Posterior vena cava (tissue), 2 donors: ENCODE data around the gene WDTC1. TPM values are rescaled to one million over a fixed set of nuclear protein-coding genes. Genes with fewer than 3 reads are reported as not detected.

Experiments used
- DNase-seq: peaks from one replicate; pipeline ENCODE4 v3.0.0-alpha.2; 2020; ENCODE audit warnings: low spot score
- intact Hi-C, 2 donors: fragments of 100-400 bp; cut with DNase I; formaldehyde crosslinking; loops; one replicate each; pipeline versions ENCODE4 v1.14.1 to v1.14.2; 2022 to 2023
- total RNA-seq, 2 donors: library from RNA; stranded (reverse); fragmentation: NEBNext Ultra II Directional; extraction: Animal tissue kit (Norgen Biotek cat#: 25700); gene quantifications; one replicate each; pipeline ENCODE4 v1.2.1, GENCODE V29; 2021
- donor health status: DM: yes; HTN: yes; CAD: no.
- donor health status: DM: yes; HTN: yes; CAD: no.

The WDTC1 gene
- total RNA-seq, 2 donors from 2014 or later: 22.6 to 27.4 TPM

- intact Hi-C loops: no loop called here
- peak; percentile 68 for DNase-seq
Measured at GRCh38 chr1:27345272-27345671, 110.8 kb downstream of the WDTC1 start.

DNA sequence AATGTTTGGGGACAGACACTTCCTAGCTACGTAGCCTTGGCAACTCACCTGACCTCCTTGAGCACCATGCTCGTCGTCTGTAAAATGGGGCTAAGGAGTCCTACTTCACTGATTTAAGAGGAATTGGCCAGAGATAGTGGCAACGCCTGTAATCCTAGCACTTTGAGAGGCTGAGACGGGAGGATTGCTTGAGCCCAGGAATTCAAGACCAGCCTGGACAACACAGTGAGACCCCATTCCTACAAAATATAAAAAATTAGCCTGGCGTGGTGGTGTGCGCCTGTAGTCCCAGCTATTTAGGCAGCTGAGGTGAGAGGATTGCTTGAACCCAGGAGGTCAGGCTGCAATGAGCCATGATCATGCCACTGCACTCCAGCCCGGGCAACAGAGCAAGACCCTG is 111.9 kb downstream of the WDTC1 start:
- intact Hi-C loops: no loop called here
- no peak for DNase-seq

DNA sequence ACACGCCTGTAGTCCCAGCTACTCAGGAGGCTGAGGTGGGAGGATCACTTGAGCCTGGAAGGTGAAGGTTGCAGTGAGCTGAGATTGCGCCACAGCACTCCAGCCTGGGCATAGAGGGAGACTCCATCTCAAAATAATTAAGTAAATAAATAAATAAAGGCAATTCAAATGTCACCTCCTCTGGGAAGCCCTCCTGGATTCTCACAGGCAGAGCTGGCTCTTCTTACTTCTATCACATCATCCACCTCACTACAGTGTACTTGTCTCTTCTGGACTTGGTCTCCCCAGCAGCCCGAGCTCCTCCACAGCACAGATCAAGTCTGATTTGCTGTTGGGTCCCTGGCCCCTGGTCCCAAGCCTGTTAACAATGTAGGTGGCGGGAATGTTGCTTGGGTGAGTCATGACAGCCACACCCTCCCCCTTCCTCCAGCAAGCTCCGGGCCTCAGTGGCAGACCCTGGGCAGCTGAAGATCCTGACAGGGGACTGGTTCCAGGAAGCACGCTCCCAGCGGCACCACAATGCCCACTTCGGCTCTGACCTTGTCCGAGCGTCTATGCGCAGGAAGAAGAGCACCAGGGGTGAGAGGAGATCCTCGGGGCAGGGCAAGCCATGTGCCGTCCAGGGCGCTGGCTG is 112.7 kb downstream of the WDTC1 start:
- intact Hi-C loops: no loop called here
- DNase-seq: peak; percentile 79

DNA sequence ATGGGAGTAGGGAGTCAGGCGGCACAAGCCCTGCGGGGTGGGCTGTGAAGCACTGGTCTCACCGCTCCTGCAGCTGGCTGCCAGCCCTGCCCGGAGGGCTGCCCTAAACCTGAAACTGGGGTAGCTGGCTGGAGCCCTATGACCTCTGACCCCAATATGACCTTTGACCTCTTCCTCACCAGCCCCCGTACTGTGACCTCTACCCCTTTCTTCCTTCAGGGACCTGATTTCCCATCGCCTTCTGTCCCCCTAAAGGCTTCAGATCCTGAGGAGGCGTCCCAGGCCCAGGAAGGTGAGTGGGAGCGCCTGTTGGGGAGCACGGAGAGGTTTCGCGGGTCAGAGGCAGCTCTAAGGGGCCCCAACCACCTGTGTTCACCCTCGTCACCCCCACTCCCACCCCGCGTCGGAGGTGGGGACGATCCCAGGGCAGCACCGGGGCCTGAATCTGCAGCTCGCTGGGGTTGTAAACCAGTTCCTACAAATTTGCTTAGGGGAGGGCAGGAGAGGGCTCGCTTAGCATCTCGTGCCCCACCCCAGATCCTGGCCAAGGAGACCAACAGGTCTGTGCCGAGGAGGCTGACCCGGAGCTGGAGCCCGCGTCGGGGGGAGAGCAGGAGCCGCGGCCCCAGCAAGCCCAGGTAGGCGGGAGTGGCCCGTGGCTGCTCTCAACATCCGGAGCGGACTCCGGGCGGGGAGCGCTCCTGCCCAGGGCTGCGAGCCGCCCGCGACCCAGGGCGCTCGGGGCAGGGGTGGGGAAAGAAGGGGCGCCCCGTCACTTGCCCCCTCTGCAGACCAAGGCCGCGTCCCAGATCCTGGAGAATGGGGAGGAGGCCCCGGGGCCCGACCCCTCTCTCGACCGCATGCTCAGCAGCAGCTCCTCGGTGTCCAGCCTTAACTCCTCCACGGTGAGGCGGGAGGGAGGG is 114.7 kb downstream of the WDTC1 start:
- DNase-seq: peak; percentile 74
- intact Hi-C loops: no loop called here

GRCh38 chr1:27349784-27350662 is 115.6 kb downstream of the WDTC1 start:
- intact Hi-C loops: no loop called here
- peak; percentile 90 for DNase-seq

DNA sequence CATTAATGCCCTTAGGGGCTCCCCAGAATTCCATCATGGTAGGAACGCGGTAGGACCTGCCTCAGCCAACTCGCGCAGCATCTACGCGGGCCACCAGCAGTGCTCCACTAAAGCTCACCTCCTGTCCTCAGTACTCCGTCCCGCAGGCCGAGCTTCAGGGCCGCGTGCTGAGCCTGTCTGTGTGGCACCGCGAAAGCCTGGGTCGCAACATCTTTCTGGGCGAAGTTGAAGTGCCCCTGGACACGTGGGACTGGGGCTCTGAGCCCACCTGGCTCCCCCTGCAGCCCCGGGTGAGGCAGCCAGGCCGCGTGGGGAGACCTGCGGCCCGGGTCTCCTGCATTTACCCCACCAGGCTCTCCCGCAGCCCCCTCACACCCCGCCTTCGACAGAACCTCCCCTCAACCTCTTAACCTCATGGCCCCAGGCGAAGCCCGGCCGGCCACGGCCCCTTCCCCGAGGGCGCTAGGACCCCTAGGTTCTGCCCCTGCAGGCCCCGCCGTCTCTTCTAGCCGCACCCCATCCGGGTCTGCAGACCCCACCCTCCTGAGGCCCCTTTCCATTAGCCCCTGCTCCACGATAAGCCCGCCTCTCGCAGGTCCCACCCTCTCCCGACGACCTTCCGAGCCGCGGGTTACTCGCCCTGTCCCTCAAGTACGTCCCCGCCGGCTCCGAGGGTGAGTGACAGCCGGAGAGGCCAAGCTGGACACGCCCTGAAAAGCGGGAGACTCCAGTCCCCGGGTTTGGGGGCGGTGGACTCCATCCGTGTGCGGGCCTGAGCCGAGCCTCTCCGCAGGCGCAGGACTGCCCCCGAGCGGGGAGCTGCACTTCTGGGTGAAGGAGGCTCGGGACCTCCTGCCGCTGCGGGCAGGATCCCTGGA is 116.5 kb downstream of the WDTC1 start:
- intact Hi-C loops: no loop called here
- peak; percentile 90 for DNase-seq

GRCh38 chr1:27351541-27352107 is 117.2 kb downstream of the WDTC1 start:
- peak; percentile 70 for DNase-seq
- intact Hi-C loops: no loop called here

DNA sequence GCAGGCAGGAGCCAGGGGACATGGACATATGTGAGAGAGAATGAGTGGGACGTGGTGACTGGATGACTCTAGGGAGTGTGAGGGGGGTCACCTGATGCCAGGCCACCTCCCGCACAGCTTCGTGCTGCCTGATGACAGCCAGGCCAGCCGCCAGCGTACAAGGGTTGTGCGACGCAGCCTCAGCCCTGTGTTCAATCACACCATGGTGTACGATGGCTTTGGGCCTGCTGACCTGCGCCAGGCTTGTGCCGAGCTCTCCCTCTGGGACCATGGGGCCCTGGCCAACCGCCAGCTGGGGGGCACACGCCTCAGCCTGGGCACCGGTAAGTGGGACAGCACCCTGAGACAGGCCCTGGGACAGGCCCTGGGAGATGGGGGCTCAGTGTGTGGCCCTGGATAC is 118.7 kb downstream of the WDTC1 start:
- DNase-seq: peak; percentile 80
- intact Hi-C loops: no loop called here

GRCh38 chr1:27353629-27354028 is 119.2 kb downstream of the WDTC1 start:
- DNase-seq: peak; percentile 68
- intact Hi-C loops: no loop called here

GRCh38 chr1:27355683-27356082 is 121.3 kb downstream of the WDTC1 start:
- intact Hi-C loops: loop anchor here in 1 of 2 donors (5.0 kb wide), 1 partner anchor 37 kb away; the partner anchor contains the start of gene GPR3
- no peak for DNase-seq

DNA sequence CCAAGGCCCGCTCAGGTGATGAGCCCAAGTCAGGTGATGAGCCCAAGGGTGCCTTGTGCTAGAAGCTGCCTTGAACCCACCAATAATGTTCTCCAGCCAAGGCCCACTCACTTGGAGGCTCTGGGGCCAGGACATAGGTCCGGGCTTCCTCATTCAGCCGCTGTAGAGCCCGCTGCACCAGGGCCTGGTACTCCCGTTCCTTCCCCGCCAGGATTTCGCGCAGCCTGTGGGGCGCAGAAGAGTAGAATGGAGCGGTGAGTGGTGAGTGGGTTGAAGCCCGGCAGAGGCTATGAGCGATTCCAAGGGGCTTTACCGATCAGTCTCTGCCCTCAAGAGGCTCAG is 121.8 kb downstream of the WDTC1 start:
- DNase-seq: no peak
- intact Hi-C loops: loop anchor here in 1 of 2 donors (5.0 kb wide), 1 partner anchor 36 kb away; the partner anchor contains the start of gene GPR3

GRCh38 chr1:27356619-27357280 is 122.3 kb downstream of the WDTC1 start:
- no peak for DNase-seq
- intact Hi-C loops: loop anchor here in 1 of 2 donors (5.0 kb wide), 1 partner anchor 36 kb away; the partner anchor contains the start of gene GPR3

GRCh38 chr1:27357281-27358037 is 123.0 kb downstream of the WDTC1 start:
- intact Hi-C loops: loop anchor here in 1 of 2 donors (5.0 kb wide), 1 partner anchor 35 kb away; the partner anchor contains the start of gene GPR3
- DNase-seq: peak; percentile 94
